GM18505 (cell line): Measurements from ENCODE around the gene COX7A2.
A peak's percentile ranks its signal among the peaks of the same experiment; 100 is the strongest.

Source experiments
- ATAC-seq: cut with Tn5 transposase; IDR thresholded peaks from one replicate; pipeline ENCODE4 v1.9.1; 2021; ENCODE audit not compliant: unreplicated experiment
- POLR2A ChIP-seq: IDR thresholded peaks from 4 replicates; pipeline ENCODE4 v1.6.1; 2011; ENCODE audit warnings: borderline replicate concordance; ENCODE audit not compliant: insufficient read depth, insufficient read length; ENCODE audit errors: extremely low read depth

The COX7A2 gene

DNA sequence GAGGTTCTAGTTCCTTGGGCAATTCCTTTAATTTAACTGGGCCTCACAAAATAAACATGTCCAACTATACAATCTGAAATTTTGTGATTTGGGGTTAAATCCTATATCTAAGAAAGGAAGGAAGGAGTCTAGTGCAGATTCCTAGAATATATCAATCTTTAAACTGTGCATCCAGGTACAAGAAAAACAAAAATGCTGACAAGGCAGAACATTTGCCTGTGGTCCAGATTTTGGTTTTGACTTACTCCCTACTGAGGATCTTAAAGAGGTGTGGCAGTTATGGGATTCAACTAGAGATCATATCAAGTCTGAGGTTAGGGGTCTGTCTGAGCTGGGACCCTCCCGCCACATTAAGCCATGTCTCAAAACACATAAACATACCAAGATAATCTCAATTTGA is 17.7 kb upstream of the COX7A2 start:
- no peak for ATAC-seq
- no peak for TF ChIP-seq POLR2A

DNA sequence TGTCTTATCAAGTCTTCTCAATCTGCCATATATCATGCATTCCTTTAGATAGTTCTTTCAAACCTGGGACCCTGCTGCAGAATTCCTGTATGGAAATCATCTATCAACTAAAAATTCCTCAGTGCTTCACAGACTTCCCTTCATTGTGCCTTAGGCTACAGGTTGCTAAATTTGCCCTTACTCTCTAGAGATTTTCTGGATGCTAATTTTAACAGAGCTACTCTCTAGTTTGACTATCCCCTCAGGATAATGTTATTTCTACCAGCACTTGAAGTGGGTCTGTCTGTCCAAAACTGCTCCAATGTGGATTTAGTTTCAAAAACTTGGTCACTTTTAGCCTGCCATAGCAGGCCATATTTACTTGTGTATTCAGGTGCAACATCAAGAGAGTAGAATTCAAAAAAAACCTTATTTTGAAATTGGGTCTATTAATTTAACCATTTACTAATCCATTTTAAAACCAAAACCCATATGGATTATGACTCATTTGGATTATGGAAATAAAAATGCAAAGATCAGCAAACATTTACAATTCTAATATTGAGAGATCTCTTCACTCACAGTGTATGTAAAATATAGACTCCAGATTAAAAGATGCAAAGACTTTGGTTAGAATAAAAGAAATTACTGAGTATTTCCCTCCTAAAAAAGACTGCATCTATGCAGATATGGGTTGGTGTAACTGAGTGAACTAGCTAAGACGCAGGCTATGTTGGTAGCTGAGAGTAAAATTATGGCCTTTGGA is 13.9 kb upstream of the COX7A2 start:
- no peak for ATAC-seq
- no peak for TF ChIP-seq POLR2A

DNA sequence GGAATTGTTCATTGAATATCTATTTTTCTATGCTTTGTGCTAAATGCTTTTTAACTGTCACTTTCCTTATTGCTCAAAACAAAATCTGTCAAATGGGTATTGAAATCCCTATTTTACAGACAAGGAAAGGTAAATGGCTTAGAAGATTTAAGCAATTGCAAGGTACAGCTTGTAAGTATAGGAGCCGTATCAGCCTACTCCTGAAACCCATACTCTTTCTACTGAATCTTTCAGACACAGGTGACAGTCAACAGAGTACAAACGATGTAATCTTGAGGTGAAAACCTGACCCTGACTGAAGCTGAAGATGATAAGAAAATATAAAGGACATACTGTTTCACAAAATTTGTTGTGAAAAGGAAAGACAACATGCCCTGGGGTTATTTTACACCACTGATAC is 7.0 kb upstream of the COX7A2 start:
- no peak for TF ChIP-seq POLR2A
- no peak for ATAC-seq

DNA sequence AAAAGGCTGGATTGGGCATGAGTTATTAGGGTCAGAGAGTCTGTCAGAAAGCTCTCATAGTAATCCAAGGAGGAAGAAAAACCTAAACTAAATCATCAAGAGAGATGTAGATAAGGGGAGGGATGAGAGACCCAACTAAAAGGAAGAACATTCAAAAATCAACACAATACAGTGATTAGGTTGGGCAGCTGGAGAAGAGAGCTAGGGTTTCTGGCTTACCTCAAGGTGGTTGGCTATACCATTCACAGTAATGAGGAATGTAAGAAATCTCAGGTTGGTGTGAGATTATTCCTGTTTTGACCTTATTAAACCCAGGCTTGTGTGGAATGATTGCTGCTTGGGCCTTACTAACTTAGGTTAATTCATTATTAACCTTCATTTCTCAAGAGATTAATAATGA is 6.2 kb upstream of the COX7A2 start:
- TF ChIP-seq POLR2A: no peak
- no peak for ATAC-seq

DNA sequence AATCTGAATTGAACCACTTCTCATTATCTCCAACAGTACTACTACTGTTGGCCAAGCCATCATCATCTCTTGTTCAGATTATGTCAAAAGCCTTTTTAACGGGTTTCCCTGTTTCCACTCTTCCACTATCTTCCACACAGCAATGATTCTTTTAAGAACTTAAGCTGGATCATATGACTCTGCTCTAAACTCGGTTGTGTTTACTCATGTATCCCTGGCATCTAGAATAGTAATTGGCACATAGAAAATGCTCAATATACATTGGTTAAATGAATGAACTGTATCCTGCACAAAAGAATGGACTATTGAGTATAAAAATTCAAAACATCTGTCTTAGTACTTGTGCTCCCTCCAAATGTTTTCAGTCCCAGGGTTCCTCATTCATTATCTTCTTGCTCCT is 2.8 kb upstream of the COX7A2 start:
- no peak for ATAC-seq
- TF ChIP-seq POLR2A: no peak

DNA sequence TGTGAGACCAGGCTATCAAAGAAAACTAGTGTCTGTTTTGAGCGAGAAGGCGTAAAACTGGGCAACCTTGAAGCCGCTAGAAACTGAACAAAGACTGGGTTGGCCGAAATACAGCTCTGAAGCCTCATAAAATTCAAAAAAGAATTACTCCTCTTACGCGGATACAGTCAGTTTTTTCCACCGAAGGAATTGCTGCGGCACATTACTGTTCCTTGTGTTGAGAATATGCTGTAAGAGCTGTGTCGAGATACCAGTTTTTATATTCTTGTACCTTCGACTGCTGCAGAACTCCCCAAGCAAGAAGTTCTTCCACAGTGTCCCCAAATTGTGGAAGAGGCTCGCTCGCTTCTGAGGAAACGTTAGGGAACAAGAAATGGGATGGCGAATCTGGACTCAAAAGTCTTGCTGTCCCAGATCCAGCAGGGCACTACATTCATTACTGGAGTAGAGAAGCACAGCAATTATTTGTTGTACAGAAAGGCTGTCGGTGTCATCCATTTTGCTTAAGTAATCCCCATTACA is 523 bp upstream of the COX7A2 start:
- TF ChIP-seq POLR2A: no peak
- ATAC-seq: peak; percentile 9

DNA sequence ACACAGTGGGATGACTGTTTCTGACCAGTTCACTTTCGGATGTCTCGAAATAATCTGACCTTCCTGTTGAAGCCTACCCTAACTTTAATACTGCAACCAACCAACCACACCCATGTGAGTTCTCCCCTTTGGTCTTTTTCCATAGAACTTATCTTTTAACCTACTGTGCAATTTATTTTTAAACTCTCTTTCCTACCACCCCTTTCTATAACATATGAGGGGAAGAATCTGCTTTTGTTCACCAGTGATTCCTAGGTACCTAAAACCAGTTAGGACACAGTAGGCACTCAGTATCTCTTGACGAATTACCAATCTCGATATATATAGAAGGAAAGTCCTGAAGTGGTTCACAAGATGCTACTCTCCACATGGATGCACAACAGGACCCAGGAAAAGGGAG is 7.0 kb downstream of the COX7A2 start:
- ATAC-seq: no peak
- peak; percentile 22 for TF ChIP-seq POLR2A

DNA sequence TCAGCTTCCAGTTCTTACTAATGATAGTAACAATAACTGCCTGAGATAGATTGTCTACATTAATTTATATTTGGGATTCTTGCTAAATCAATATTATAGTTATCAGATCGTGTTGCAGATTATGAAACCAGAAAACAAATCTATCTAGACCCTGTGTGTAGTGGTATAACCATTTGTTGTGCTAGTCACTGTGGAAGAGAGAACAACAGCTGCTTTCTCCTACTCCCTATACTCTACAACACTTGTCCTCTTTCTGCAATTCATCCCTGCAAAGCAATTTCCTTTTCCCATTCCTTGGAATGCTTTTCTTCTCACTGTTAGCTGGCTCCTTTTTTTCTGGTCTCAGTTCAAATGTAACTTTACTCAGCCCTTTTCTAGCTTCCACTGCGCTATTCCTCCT is 8.3 kb downstream of the COX7A2 start:
- no peak for ATAC-seq
- TF ChIP-seq POLR2A: no peak

DNA sequence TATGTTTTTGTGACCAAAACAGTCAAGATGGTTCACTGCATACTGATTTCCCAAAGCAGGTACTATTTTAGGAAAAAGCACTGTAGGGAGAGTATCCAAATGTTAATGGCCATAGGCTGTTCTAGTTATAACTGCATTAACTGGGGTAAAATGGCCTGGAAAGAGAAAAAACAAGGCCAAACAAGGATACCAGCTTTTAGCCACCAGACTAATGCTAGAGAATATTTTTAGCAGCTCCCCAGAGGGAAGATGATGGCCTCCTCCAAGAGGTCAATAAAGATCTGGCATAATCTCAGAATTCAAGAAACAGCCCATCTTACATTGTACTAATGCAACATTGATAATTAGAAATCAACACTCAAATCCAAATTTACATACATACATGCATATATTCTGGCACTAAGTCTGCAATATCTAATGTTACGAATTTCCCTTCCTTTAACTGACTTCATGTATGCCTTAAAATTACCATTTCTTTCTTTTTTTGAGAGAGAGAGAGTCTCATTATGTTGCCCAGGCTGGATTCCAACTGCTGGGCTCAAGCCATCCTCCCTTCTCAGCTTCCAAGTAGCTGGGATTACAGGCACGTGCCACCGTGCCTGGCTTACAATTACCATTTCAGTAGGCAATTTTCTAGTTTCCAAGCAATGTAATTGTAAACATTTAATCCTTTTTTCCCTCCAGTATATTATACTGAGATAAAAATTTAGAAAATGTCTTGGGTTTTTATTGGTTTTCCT is 9.3 kb downstream of the COX7A2 start:
- no peak for ATAC-seq
- TF ChIP-seq POLR2A: no peak

DNA sequence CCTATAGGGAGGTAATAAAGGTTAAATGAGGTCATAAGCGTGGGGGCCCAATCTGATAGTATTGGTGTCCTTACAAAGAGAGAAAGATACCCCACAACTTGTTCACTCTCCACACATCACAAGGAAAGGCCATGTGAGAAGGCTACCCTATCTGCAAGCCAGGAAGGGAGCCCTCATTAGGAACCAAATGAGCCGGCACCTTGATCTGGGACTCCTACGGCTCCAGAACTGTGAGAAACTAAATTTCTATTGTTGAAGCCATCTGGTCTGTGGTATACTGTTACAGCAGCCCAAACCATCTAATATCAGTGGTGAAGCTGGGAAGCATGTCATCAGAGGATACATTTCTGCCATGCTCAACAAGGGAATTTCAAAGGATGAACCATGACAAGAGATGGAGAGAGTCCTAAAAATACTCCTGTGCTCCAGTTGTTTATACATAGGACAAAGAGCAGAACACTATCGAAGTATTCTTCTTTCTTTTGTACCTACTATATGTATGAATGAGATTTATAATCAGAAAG is 10.4 kb downstream of the COX7A2 start:
- ATAC-seq: no peak
- no peak for TF ChIP-seq POLR2A

DNA sequence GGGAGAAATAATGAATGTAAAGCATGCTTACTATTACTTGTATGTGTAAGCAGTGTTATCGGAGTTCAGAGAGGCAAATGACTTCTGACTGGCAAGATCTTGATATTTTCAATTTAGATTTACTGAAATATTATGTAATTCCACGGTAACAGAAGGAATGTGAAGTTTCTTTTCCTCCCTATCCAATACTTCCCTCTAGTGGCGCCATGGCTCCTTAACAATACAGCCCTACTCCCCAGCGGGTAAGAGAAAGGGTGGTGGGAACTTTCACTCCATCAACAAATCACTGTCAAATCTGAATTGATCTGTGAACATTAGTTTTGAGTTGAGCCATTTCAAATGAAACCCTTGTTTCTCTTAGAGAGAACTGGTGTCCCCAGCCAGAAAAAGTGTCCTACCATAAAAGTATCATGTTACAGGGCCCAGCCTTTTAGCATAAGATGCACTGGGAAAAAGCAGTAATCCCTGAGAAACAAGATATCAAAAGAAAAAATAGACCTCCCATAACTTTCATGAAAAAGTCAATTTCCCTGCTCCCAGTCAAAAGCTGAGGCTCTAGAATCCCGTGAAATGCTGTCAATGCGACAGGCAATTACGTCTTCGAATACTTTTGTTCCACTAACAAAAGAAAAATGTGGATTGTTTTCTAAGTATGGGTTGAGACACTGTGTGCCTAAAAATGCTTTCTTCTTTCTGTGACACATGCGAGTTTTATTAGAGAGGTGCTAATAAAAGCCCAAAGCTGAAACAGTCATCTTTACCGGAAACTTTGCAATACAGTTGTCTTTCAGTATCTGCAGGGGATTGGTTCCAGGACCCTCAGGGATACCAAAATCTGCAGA is 12.9 kb downstream of the COX7A2 start:
- no peak for TF ChIP-seq POLR2A
- no peak for ATAC-seq

DNA sequence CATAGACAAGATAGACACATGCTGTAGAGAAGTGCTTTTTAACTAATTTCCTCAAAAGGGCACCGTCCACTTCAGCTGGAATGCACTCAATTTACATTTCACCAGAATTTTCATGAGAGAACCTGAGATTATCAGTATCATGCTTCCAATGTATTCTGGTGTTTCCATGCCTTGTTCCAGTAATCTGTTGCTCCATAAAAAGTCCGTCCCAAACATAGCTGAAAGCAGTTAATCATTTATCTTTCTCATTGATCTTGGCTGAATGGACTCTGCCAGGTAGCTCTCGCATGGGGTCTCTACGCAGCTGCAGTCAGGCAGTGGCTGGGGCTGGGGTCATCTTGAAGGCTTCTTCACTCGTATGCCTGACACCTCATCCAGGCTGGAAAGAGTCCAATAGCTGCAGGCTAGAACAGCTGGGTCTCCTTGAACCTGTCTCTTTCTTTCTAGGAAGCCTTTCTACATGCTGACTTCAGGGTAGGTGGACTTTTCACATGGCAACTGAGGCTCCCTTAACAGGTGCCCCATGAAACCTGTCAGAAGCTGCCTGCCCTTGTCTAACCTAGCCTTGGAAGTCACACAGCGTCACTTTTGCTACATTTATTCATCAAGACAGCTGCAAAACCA is 19.2 kb downstream of the COX7A2 start:
- no peak for TF ChIP-seq POLR2A
- ATAC-seq: no peak

DNA sequence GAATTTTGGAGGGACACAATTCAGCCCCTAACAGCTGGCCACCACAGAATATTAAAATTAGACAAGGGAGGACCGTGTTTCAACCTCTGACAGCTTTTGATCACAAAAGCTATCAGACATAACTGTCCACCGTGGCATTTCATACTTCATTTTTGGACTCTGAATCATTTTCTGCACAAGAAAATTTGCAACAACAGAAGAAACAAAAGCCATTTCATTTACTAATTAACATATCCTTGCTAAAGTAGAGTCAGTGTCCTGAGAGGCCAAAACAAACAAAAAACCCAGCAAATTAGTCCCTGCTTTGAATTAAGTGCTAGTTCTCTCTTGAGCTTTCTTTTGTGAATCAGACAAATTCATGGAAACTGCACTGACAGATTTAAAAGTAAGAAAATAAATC is 20.2 kb downstream of the COX7A2 start:
- ATAC-seq: no peak

More for the DNA sequence above, 20.2 kb downstream of the COX7A2 start:
- no peak for TF ChIP-seq POLR2A
